ENCODE measurements around the gene LFNG.

LFNG gene

DNA sequence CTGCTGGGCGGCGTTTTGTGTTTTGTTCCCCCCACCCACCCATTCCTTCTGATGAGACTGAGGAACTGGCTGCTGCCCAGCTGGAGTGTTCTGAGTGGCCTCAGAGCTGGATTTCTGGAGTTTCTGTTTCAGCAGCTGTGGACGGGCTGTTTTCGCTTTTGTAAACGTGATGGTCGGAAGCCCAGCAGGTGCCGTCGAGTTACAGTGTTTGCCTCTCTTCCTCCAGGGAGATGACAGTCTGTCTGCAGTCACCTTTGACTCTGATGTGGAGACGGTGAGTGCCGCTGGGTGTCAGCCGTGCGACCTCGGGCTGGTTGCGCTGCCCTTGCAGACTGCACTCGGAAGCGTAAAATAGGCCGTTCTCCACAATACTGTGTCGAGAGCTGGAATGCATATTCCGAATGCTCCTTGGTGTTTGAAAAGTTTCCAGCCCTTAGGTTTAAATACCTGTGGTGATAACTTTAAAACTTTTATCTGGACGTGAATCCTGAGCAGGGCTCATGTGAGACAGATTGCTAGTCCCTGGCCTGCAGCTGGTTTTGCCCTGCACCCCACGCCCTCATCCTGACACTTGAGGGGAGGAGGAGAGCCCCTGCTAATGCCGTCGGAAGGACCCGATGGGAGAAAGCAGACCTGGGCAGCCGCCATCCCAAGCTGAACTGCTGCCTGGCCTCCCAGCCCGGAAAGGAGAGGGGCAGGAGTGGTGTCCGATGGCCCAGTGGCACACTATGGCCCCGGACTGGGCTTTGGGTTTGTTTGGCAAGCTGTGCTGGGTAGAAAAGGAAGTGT is 47.5 kb downstream of the LFNG start:
- peak in 32 of 58 donors; percentile 9 to 63 (median 32) for DNase-seq

DNA sequence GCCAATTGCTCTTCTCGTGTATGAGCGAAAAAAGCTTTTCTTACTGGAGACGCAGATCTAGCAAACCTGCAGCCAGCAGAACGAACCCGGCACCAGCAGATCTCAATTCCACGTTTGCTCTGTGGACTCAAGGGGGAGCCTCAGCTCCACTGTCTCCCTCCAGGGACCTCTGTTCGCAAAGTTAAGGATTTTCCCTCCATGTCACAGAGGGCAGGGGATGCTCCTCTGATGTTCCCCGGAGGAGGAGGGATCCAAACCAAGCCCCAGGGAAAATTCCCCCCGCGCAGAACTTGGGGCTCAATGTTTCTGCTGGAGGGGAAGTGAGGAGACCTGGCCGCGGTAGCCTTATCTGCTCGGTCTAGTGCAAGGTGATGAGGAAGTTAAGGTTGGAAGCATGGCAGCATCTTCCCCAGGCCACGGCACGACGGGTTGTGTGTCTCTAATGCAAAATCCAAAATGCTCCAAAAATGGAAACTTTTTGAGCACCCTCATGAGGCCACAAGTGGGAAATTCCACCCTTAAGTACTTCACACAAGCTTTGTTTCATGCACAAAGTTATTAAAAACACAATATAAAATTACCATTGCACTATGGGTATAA is 48.2 kb downstream of the LFNG start:
- DNase-seq: peak in 46 of 58 donors; percentile 11 to 75 (median 36)

GRCh38 chr7:2568521-2569223 is 49.1 kb downstream of the LFNG start:
- DNase-seq: peak in 4 of 58 donors; percentile 12 to 15 (median 14)

GRCh38 chr7:2569421-2569820 is 49.8 kb downstream of the LFNG start:
- no peak for DNase-seq

GRCh38 chr7:2570021-2570420 is 50.4 kb downstream of the LFNG start:
- no peak for DNase-seq

GRCh38 chr7:2571409-2571808 is 51.8 kb downstream of the LFNG start:
- DNase-seq: no peak

DNA sequence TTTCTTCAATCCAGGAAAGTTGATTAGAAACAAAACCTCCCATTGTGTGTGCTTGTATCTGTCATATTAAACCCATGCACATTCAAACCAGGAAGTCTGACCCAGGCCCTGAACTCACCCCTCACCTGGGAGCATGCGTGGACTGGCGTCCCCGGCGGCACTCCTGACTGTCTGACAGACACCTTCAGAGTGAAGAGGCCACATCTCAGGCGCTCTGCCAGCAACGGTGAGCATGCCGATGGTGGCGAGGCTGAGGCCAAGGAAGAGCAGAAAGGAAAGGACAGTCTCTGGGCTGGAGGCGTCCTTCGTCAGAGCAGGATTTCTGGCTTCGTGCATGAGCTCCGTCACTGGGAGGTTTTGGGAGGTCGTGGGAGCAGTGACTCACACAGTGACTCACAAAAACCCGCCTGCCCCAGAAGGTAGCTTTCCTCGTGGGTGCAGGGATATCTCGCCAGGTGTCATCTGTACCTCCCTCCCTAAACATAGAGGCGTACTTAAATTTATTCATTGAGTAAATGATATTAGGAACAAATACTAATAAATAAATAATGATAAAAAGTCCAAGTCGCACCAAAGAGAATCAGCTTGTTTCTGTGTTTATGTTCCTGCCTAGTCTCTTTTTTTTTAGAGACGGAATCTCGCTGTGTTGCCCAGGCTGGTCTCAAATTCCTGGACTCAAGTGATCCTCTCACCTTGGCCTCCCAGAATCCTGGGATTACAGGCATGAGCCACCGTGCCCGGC is 52.7 kb downstream of the LFNG start:
- peak in 1 of 58 donors; percentile 47 for DNase-seq

DNA sequence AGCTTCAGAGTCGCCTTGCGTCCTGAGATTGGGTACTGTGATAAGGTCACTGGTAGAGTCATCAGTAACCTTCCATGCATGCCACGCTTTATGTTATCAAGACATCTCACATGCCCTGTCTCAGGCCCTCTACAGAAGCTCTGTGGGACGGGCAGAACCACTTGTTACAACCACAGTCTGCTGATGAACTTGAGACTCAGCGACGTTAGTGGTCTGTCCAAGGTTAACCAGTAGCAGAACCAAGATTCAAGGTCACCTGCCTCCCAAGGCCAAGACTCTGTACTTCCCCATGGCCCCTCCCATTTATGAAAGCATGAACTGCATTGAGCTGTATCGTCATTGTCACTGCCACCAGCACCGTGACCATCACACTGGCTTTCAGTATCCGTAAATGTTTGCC is 54.2 kb downstream of the LFNG start:
- DNase-seq: no peak

DNA sequence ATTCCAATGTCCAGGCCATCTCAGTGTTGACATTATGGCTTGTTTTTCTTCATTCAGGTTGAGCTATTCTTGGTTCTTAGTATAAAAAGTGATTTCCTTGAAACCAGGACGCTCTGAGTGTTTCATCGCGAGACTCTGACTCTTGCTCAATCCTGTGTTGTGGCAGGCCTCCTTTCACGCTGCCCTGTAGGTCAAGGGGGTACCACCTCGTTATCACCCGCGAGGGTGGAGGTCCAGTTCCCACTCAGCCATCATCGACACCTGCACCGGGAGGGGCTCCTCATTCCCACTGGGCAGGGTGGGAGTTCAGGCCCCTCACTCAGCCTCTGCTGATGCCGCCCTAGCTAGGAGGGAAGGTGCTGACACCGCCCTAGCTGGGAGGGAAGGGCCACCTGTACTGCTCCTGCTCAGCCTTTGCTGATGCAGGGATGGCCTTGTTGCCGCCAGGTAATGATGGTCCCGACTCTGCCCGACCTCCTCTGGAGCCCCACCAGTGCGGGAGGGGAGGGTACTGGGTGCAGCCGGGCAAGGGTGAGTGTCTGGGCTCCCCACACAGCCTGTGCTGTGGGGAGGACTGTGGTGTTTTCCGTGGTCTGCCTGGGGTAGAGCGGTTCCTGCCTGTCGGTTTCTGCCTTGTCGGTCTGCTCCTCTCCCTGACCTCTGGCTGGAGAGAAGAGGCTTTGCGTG is 55.6 kb downstream of the LFNG start:
- DNase-seq: no peak

DNA sequence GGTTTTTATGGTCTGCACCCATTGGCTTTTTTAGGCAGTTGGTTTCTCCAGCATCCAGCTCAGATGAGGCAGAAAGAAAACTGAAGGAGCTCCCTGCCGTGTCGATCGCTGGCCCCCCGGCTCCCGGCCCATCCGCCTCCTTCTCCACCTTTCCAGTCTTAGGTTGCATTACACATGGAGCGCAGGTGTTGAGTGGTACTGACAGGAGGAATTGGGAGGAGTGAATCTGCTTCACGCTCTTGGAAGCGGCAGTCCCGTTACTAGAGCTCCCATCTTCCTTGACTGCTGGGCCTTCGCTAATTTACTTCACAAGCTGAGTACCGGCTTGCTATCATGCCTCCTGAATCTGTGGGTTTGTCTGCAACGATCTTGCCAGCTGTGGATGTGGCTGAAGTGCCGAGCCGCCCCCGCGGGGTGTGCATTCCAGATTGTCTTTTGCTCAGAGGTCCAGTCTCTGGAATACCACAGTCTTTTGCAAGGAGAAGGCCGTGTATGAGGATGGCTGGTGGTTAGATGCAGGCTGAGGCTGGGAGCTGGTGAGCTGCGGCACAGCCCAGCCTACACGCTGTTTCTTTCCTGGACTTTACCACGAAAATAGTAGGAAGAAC is 56.3 kb downstream of the LFNG start:
- peak in 9 of 58 donors; percentile 8 to 54 (median 31) for DNase-seq

- DNase-seq: no peak
These were observed 57.3 kb downstream of the LFNG start for GRCh38 chr7:2576742-2577491.
